Gastrocnemius medialis (tissue), 4 donors: ENCODE results near the gene SIGLEC8. TPM values are rescaled to one million over a fixed set of nuclear protein-coding genes. Genes with fewer than 3 reads are reported as not detected.

Experiments used
- ATAC-seq, 2 donors: fragments of 150-250 bp; one replicate each; pipeline ENCODE4 v1.9.1; 2016
- DNase-seq, 2 donors: peaks; one replicate each; pipeline ENCODE4 v3.0.0-alpha.2; 2019
- H3K27ac ChIP-seq, 4 donors: fragments of 200-600 bp; sonication (generic); 1 replicate in 1 of 4; 2 replicates in 3 of 4; pipeline ENCODE4 v1.5.1; 2016 to 2018; ENCODE audit warnings: mild to moderate bottlenecking in 2 of 4, moderate library complexity in 1 of 4
- H3K27me3 ChIP-seq, 3 donors: fragments of 200-600 bp; sonication (generic) in 2 of 3; 1 replicate in 1 of 3; 2 replicates in 2 of 3; pipeline versions ENCODE4 v1.5.1 to v1.6.0; 2016 to 2019; ENCODE audit warnings: mild to moderate bottlenecking in 1 of 3, moderate library complexity in 1 of 3
- H3K36me3 ChIP-seq, 2 donors: fragments of 200-600 bp; sonication (generic) in 1 of 2; one replicate each; pipeline ENCODE4 v1.5.1; 2017 to 2018
- H3K4me1 ChIP-seq, 2 donors: fragments of 200-600 bp; sonication (generic) in 1 of 2; one replicate each; pipeline ENCODE4 v1.5.1; 2016 to 2017; ENCODE audit warnings: mild to moderate bottlenecking in 2 of 2
- H3K4me3 ChIP-seq, 4 donors: fragments of 200-600 bp; sonication (generic) in 3 of 4; 1 replicate in 1 of 4; 2 replicates in 3 of 4; pipeline ENCODE4 v1.5.1; 2016 to 2019; ENCODE audit warnings: mild to moderate bottlenecking in 2 of 4
- H3K9me3 ChIP-seq, 3 donors: fragments of 200-600 bp; sonication (generic) in 2 of 3; 1 replicate in 1 of 3; 2 replicates in 2 of 3; pipeline ENCODE4 v1.5.1; 2016 to 2019
- CTCF ChIP-seq, 5 experiments: fragments of 450-650 bp in 3 of 5; fragments of 200-600 bp in 2 of 5; sonication (generic) in 2 of 5; IDR thresholded peaks in 4 of 5; conservative IDR thresholded peaks in 1 of 5; 1 replicate in 4 of 5; 2 replicates in 1 of 5; pipeline ENCODE4 v1.5.1; 2016 to 2019; ENCODE audit warnings: antibody characterized with exemption in 5 of 5, mild to moderate bottlenecking in 3 of 5, moderate library complexity in 3 of 5
- POLR2A ChIP-seq, 2 donors: fragments of 450-650 bp; IDR thresholded peaks; one replicate each; pipeline ENCODE4 v1.6.1; 2017; ENCODE audit warnings: antibody characterized with exemption in 2 of 2, mild to moderate bottlenecking in 2 of 2, moderate library complexity in 2 of 2
- in situ Hi-C, 4 donors: fragments of 200-750 bp; cut with MboI; loops; one replicate each; pipeline versions ENCODE4 v1.15.0 to v1.8.0; 2017; ENCODE audit warnings: low sequenced_read_pairs in 4 of 4
- intact Hi-C: fragments of 100-400 bp; cut with DNase I; formaldehyde crosslinking; loops from one replicate; pipeline ENCODE4 v1.15.1; 2023; ENCODE audit warnings: low total_unique reads
- total RNA-seq, 4 donors: library from RNA; depleted of rRNA; stranded (reverse); fragments of >200 nt; gene quantifications; one replicate each; pipeline versions ENCODE4 v1.1.0 to v1.2.3, GENCODE V29; 2016

The SIGLEC8 gene
- total RNA-seq, 4 donors from 2014 or later = 0.13 TPM; not detected in 3

- H3K4me3 ChIP-seq = no peak overlapping the region
- H3K36me3 ChIP-seq = no peaks in the 10 kb centered on the region
- TF ChIP-seq CTCF (IDR thresholded peaks at IDR 0.05 in 4 of 5, conservative IDR thresholded peaks at IDR 0.05 in 1 of 5) = no peak
- DNase-seq (no peak), ATAC-seq (no peak)
- intact Hi-C loops = no loop called here
- H3K27me3 ChIP-seq = no peaks in the 10 kb centered on the region
- no peaks in the 10 kb centered on the region for H3K4me1 ChIP-seq
- H3K9me3 ChIP-seq = no peaks in the 10 kb centered on the region
- in situ Hi-C loops = no loop called here
- no peak overlapping the region for H3K27ac ChIP-seq
Observed at GRCh38 chr19:51491586-51491985, 33.3 kb upstream of the SIGLEC8 start.

- intact Hi-C loops = no loop called here
- in situ Hi-C loops = no loop called here
- no peak for ATAC-seq
- no peak overlapping the region for H3K27ac ChIP-seq
- no peak overlapping the region for H3K4me3 ChIP-seq
- no peaks in the 10 kb centered on the region for H3K27me3 ChIP-seq
- TF ChIP-seq POLR2A (IDR thresholded peaks at IDR 0.05) = no peak
- TF ChIP-seq CTCF (IDR thresholded peaks at IDR 0.05 in 4 of 5, conservative IDR thresholded peaks at IDR 0.05 in 1 of 5) = no peak
- DNase-seq = no peak
- no peaks in the 10 kb centered on the region for H3K9me3 ChIP-seq
- H3K36me3 ChIP-seq = no peaks in the 10 kb centered on the region
- H3K4me1 ChIP-seq = no peaks in the 10 kb centered on the region
Observed at GRCh38 chr19:51490676-51491075, 32.4 kb upstream of the SIGLEC8 start.

- Histone ChIP-seq H3K4me1 (no peaks in the 10 kb centered on the region), H3K9me3 (no peaks in the 10 kb centered on the region), H3K36me3 (no peaks in the 10 kb centered on the region), H3K27ac (no peak overlapping the region), H3K4me3 (no peak overlapping the region), H3K27me3 (no peaks in the 10 kb centered on the region)
- intact Hi-C loops (no loop called here), in situ Hi-C loops (no loop called here)
- TF ChIP-seq POLR2A (IDR thresholded peaks at IDR 0.05) (no peak), CTCF (IDR thresholded peaks at IDR 0.05 in 4 of 5, conservative IDR thresholded peaks at IDR 0.05 in 1 of 5) (no peak)
- no peak for DNase-seq
- no peak for ATAC-seq
Observed at GRCh38 chr19:51489113-51489512, 30.9 kb upstream of the SIGLEC8 start.

GRCh38 chr19:51488491-51488890 is 30.2 kb upstream of the SIGLEC8 start:
- no peaks in the 10 kb centered on the region for H3K27me3 ChIP-seq
- no peak overlapping the region for H3K4me3 ChIP-seq
- DNase-seq (no peak), ATAC-seq (no peak)
- H3K9me3 ChIP-seq = no peaks in the 10 kb centered on the region
- H3K4me1 ChIP-seq = no peaks in the 10 kb centered on the region
- TF ChIP-seq POLR2A (IDR thresholded peaks at IDR 0.05) (no peak), CTCF (IDR thresholded peaks at IDR 0.05 in 4 of 5, conservative IDR thresholded peaks at IDR 0.05 in 1 of 5) (no peak)
- in situ Hi-C loops = no loop called here
- intact Hi-C loops = no loop called here
- H3K27ac ChIP-seq = no peak overlapping the region
- H3K36me3 ChIP-seq = no peaks in the 10 kb centered on the region

- Histone ChIP-seq H3K27ac (no peak overlapping the region), H3K36me3 (no peaks in the 10 kb centered on the region), H3K27me3 (no peaks in the 10 kb centered on the region), H3K4me1 (no peaks in the 10 kb centered on the region), H3K4me3 (no peak overlapping the region), H3K9me3 (no peaks in the 10 kb centered on the region)
- TF ChIP-seq POLR2A (IDR thresholded peaks at IDR 0.05) (no peak), CTCF (IDR thresholded peaks at IDR 0.05 in 4 of 5, conservative IDR thresholded peaks at IDR 0.05 in 1 of 5) (no peak)
- in situ Hi-C loops = no loop called here
- ATAC-seq = no peak
- intact Hi-C loops = no loop called here
- DNase-seq = no peak
Observed at GRCh38 chr19:51485960-51486660, 27.9 kb upstream of the SIGLEC8 start.
